GM18870 (cell line): Measurements from ENCODE around the gene MED27.

ENCODE experiments used
- ATAC-seq: cut with Tn5 transposase; IDR thresholded peaks from one replicate; pipeline ENCODE4 v1.9.1; 2021; ENCODE audit warnings: moderate library complexity; ENCODE audit not compliant: unreplicated experiment

Gene MED27

GRCh38 chr9:131817073-131817472 lies 262.6 kb downstream of the MED27 start:
- no peak for ATAC-seq

GRCh38 chr9:131815970-131816873 lies 263.4 kb downstream of the MED27 start:
- no peak for ATAC-seq

- no peak for ATAC-seq
Observed at GRCh38 chr9:131814707-131815106, 265.0 kb downstream of the MED27 start.

GRCh38 chr9:131813116-131813515 lies 266.6 kb downstream of the MED27 start:
- ATAC-seq, result no peak

- no peak for ATAC-seq
Observed at GRCh38 chr9:131812116-131812790, 267.4 kb downstream of the MED27 start.

- ATAC-seq, result no peak
Observed at GRCh38 chr9:131811405-131811804, 268.3 kb downstream of the MED27 start.

- no peak for ATAC-seq
Observed at GRCh38 chr9:131810351-131811170, 269.1 kb downstream of the MED27 start.
